ENCODE data around the gene FEM1C. TPM values are rescaled to one million over a fixed set of nuclear protein-coding genes. Genes with fewer than 3 reads are reported as not detected.

FEM1C gene
- polyA plus RNA-seq, 1 experiment: 14.1 TPM

- H3K27ac ChIP-seq (ENCODE audit: low read depth, low read length): no peak overlapping the region
- DNase-seq (ENCODE audit: low read depth, low spot score): no peak
Observed at GRCh38 chr5:115573133-115573532, 28.6 kb upstream of the FEM1C start.

GRCh38 chr5:115571441-115571878 is 26.9 kb upstream of the FEM1C start:
- CTCF ChIA-PET: interaction anchor here (0.6 to 3.8 kb wide), 3 partner anchors 26 to 269 kb away, joined by 3 to 18 read pairs (median 5); no protein-coding TSS in a partner anchor
- POLR2A ChIA-PET: no interaction called here
- H3K27me3 ChIP-seq (ENCODE audit: control insufficient read depth, insufficient read depth, low read length): no peaks in the 10 kb centered on the region

More at GRCh38 chr5:115573133-115573532, 28.6 kb upstream of the FEM1C start:
- CTCF ChIA-PET: interaction anchor here (3.4 to 3.8 kb wide), 2 partner anchors 263 to 264 kb away, joined by 18 to 87 read pairs; no protein-coding TSS in a partner anchor
- Histone ChIP-seq H3K27me3 (ENCODE audit: control insufficient read depth, insufficient read depth, low read length) (no peaks in the 10 kb centered on the region), H3K9me3 (ENCODE audit: control insufficient read depth, insufficient read depth, low read length) (no peaks in the 10 kb centered on the region), H3K4me3 (ENCODE audit: low read depth, low read length) (no peak overlapping the region)
- no peak for TF ChIP-seq CTCF (IDR thresholded peaks at IDR 0.05; ENCODE audit: low read depth, low read length)
- POLR2A ChIA-PET: no interaction called here

GRCh38 chr5:115568668-115569067 is 24.1 kb upstream of the FEM1C start:
- Histone ChIP-seq H3K4me3 (ENCODE audit: low read depth, low read length) (no peak overlapping the region), H3K27me3 (ENCODE audit: control insufficient read depth, insufficient read depth, low read length) (no peaks in the 10 kb centered on the region), H3K27ac (ENCODE audit: low read depth, low read length) (no peak overlapping the region), H3K9me3 (ENCODE audit: control insufficient read depth, insufficient read depth, low read length) (no peaks in the 10 kb centered on the region)
- CTCF ChIA-PET: interaction anchor here (1.3 to 1.7 kb wide), 2 partner anchors 258 to 260 kb away, joined by 4 to 10 read pairs; no protein-coding TSS in a partner anchor
- no peak for TF ChIP-seq CTCF (IDR thresholded peaks at IDR 0.05; ENCODE audit: low read depth, low read length)
- POLR2A ChIA-PET: no interaction called here
- no peak for DNase-seq (ENCODE audit: low read depth, low spot score)

More at GRCh38 chr5:115571441-115571878, 26.9 kb upstream of the FEM1C start:
- H3K4me3 ChIP-seq (ENCODE audit: low read depth, low read length): no peak overlapping the region
- TF ChIP-seq CTCF (IDR thresholded peaks at IDR 0.05; ENCODE audit: low read depth, low read length): no peak
- no peak for DNase-seq (ENCODE audit: low read depth, low spot score)
- H3K9me3 ChIP-seq (ENCODE audit: control insufficient read depth, insufficient read depth, low read length): no peaks in the 10 kb centered on the region
- H3K27ac ChIP-seq (ENCODE audit: low read depth, low read length): no peak overlapping the region

- H3K27me3 ChIP-seq (ENCODE audit: control insufficient read depth, insufficient read depth, low read length): no peaks in the 10 kb centered on the region
- no peak for TF ChIP-seq CTCF (IDR thresholded peaks at IDR 0.05; ENCODE audit: low read depth, low read length)
- H3K27ac ChIP-seq (ENCODE audit: low read depth, low read length): no peak overlapping the region
- DNase-seq (ENCODE audit: low read depth, low spot score): no peak
- H3K4me3 ChIP-seq (ENCODE audit: low read depth, low read length): no peak overlapping the region
- H3K9me3 ChIP-seq (ENCODE audit: control insufficient read depth, insufficient read depth, low read length): no peaks in the 10 kb centered on the region
- ChIA-PET CTCF (no interaction called here), POLR2A (no interaction called here)
Observed at GRCh38 chr5:115565233-115565632, 20.7 kb upstream of the FEM1C start.

- Histone ChIP-seq H3K27ac (ENCODE audit: low read depth, low read length) (no peak overlapping the region), H3K9me3 (ENCODE audit: control insufficient read depth, insufficient read depth, low read length) (no peaks in the 10 kb centered on the region), H3K4me3 (ENCODE audit: low read depth, low read length) (no peak overlapping the region), H3K27me3 (ENCODE audit: control insufficient read depth, insufficient read depth, low read length) (no peaks in the 10 kb centered on the region)
- no peak for DNase-seq (ENCODE audit: low read depth, low spot score)
- CTCF ChIA-PET: interaction anchor here (0.6 kb wide), 1 partner anchor 13 kb away, joined by 5 read pairs; no protein-coding TSS in a partner anchor
- no peak for TF ChIP-seq CTCF (IDR thresholded peaks at IDR 0.05; ENCODE audit: low read depth, low read length)
- POLR2A ChIA-PET: no interaction called here
Observed at GRCh38 chr5:115561176-115561575, 16.6 kb upstream of the FEM1C start.
